ENCODE results near the gene FAT1.
"Not testable (repeated sequence)": the region's sequence is repeated elsewhere in the genome, so short reads cannot be mapped to it uniquely, and the experiment has no call there.

Gene FAT1

GRCh38 chr4:186723292-186724057 is at the start of gene FAT1:
FAT1 (minus strand) TSS chr4:186723856; CDS start chr4:186709827, 14,029 bp downstream.
- peak; percentile 23 to 48 for DNase-seq

GRCh38 chr4:186772936-186773487 is 49.4 kb upstream of the FAT1 start:
- DNase-seq: no peak

- no peak for DNase-seq
Observed at GRCh38 chr4:186771624-186772023, 48.0 kb upstream of the FAT1 start.

- no peak for DNase-seq
Observed at GRCh38 chr4:186770481-186771175, 47.0 kb upstream of the FAT1 start.

- DNase-seq: no peak
Observed at GRCh38 chr4:186767794-186768193, 44.1 kb upstream of the FAT1 start.

GRCh38 chr4:186765673-186766546 is 42.3 kb upstream of the FAT1 start:
- DNase-seq: no peak

- DNase-seq: no peak
Observed at GRCh38 chr4:186765138-186765537, 41.5 kb upstream of the FAT1 start.

GRCh38 chr4:186764457-186764856 is 40.8 kb upstream of the FAT1 start:
- no peak for DNase-seq

- no peak for DNase-seq
Observed at GRCh38 chr4:186762865-186763264, 39.2 kb upstream of the FAT1 start.

GRCh38 chr4:186762361-186762760 is 38.7 kb upstream of the FAT1 start:
- no peak for DNase-seq

GRCh38 chr4:186761956-186762355 is 38.3 kb upstream of the FAT1 start:
- not testable (repeated sequence) for DNase-seq

- DNase-seq: peak in 1 of 2 experiments; percentile 0
Observed at GRCh38 chr4:186761393-186761792, 37.7 kb upstream of the FAT1 start.

- no peak for DNase-seq
Observed at GRCh38 chr4:186760576-186760975, 36.9 kb upstream of the FAT1 start.

- DNase-seq: no peak
Observed at GRCh38 chr4:186759990-186760389, 36.3 kb upstream of the FAT1 start.

GRCh38 chr4:186758929-186759682 is 35.5 kb upstream of the FAT1 start:
- no peak for DNase-seq

GRCh38 chr4:186757696-186758355 is 34.2 kb upstream of the FAT1 start:
- peak; percentile 2 to 68 for DNase-seq

GRCh38 chr4:186756550-186756949 is 32.9 kb upstream of the FAT1 start:
- not testable (repeated sequence) for DNase-seq

GRCh38 chr4:186755550-186756519 is 32.2 kb upstream of the FAT1 start:
- no peak for DNase-seq

- DNase-seq: no peak
Observed at GRCh38 chr4:186754976-186755375, 31.3 kb upstream of the FAT1 start.

- no peak for DNase-seq
Observed at GRCh38 chr4:186752325-186752724, 28.7 kb upstream of the FAT1 start.

Data from NCI-H524 (cell line).